Psoas muscle (tissue), 8 donors: ENCODE data around the gene GJC1. TPM values are rescaled to one million over a fixed set of nuclear protein-coding genes. Genes with fewer than 3 reads are reported as not detected.
A peak's percentile ranks its signal among the peaks of the same experiment; 100 is the strongest.

Source experiments
- ATAC-seq, 4 donors: fragments of 200-7000 bp; cut with Tn5 transposase; one replicate each; pipeline ENCODE4 v1.9.1; 2020; ENCODE audit warnings: moderate library complexity in 3 of 4, mild to moderate bottlenecking in 2 of 4
- DNase-seq, 2 donors: peaks; one replicate each; pipeline ENCODE4 v3.0.0-alpha.2; 2020
- H3K27ac ChIP-seq: fragments of 200-600 bp; one replicate; pipeline ENCODE4 v1.8.0; 2022
- H3K27me3 ChIP-seq, 3 donors: fragments of 200-600 bp in 1 of 3; one replicate each; pipeline versions ENCODE4 v1.6.1 to v1.8.0; 2013 to 2022; ENCODE audit warnings: low read length in 2 of 3, mild to moderate bottlenecking in 2 of 3, moderate library complexity in 1 of 3; ENCODE audit not compliant: insufficient read depth in 3 of 3
- H3K36me3 ChIP-seq, 2 donors: fragments of 200-600 bp in 1 of 2; one replicate each; pipeline versions ENCODE4 v1.6.1 to v1.8.0; 2013 to 2022; ENCODE audit warnings: low read depth in 1 of 2, mild to moderate bottlenecking in 1 of 2, moderate library complexity in 1 of 2; ENCODE audit not compliant: insufficient read depth in 1 of 2
- H3K4me1 ChIP-seq: fragments of 200-600 bp; one replicate; pipeline ENCODE4 v1.8.0; 2022
- H3K4me3 ChIP-seq: fragments of 200-600 bp; one replicate; pipeline ENCODE4 v1.8.0; 2022; ENCODE audit warnings: mild to moderate bottlenecking
- H3K9me3 ChIP-seq: fragments of 200-600 bp; one replicate; pipeline ENCODE4 v1.8.0; 2022
- CTCF ChIP-seq: fragments of 200-600 bp; IDR thresholded peaks from one replicate; pipeline ENCODE4 v1.8.0; 2022; ENCODE audit warnings: antibody characterized with exemption
- WGBS, 3 donors: extraction: QIAGEN DNeasy Blood & Tissue Kit; methylation state at CpG; one replicate each; pipeline versions ENCODE4 v1.1.6 to v1.1.7; 2013; 5-methylcytosine and 5-hydroxymethylcytosine counted together
- intact Hi-C, 2 donors: fragments of 100-400 bp; cut with DNase I; formaldehyde crosslinking; loops; one replicate each; pipeline versions ENCODE4 v1.11.0 to v1.14.2; 2022
- polyA plus RNA-seq, 3 donors: library from polyadenylated mRNA; stranded (reverse); fragments of 200-250 nt; gene quantifications; one replicate each; pipeline ENCODE4 v1.2.3, GENCODE V29; 2013
- total RNA-seq, 4 donors: library from RNA; stranded (reverse); fragmentation: NEBNext Ultra II Directional in 2 of 4; extraction: Animal tissue kit (Norgen Biotek cat#: 25700) in 2 of 4; gene quantifications; one replicate each; pipeline versions ENCODE4 v1.2.1 to v1.2.4, GENCODE V29; 2021 to 2023
- donor health status: healthy with polysubstance abuse.
- donor health status: DM: no; HTN: no; CAD: no; lungs with moderate emphysema.
- donor health status: Bipolar disorder and iron deficiency.
- donor health status: healthy.
- donor health status: DM: yes; HTN: yes; CAD: no.
- donor health status: DM: no; HTN: no; CAD: no.
- donor health status: DM: no; HTN: no; CAD: no.
- donor health status: DM: yes; HTN: yes; CAD: no.

GJC1 gene
- total and polyA plus RNA-seq, 7 donors, result 2.2 to 7.9 (median 4.7) TPM

DNA sequence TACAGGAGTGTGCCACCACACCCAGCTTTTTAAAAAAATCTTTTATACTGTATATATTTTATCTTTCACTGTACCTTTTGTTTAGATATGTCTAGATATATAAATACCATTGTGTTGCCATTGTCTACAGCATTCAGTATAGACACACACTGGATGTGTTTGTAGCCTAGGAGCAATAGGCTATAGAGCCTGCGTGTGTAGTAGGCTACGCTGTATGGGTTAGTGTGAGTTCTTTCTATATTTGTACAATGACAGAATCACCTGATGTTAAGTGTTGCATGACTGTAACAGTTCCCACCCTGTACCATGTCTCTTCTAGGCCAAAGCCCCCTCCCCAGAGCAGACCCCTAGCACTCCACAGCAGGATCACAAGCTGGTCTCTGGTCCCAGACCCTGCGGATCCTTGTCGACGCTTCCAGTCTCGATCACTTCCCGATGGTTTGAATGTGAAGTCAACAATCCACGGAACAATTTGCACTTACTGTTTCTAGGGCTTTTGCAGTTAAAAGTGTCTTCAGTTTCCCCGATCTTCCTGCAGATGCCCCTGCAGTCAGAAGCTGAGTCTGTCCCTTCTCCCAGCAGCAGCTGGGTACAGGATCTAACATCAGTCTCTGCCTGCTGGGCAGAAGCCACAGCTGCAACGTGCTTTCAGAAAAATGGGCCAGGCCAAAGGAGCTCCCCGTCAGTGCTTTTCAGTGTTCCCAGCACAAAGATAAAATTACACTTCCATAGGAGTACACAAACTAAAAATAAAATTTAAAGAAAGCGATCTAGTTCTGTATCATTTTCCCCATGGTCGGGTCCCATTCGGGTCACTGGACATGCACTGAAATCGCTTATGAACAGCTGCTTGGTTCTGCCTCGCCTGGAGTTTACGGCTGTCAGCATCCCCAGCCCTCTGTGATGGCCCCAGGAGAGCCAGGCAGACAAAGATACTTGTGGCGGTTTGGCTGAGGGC is 35.9 kb downstream of the GJC1 start:
- Histone ChIP-seq H3K9me3 (no peaks in the 10 kb centered on the region), H3K4me3 (no peak overlapping the region), H3K27ac (peak overlapping the region; percentile 65), H3K36me3 (no peaks in the 10 kb centered on the region), H3K27me3 (no peaks in the 10 kb centered on the region), H3K4me1 (peaks cover 10% of the 10 kb centered on the region)
- WGBS, 3 donors, result 24 to 33% (median 30%) methylated on average over 18 of the region's 18 CpGs
- intact Hi-C loops, result no loop called here
- no peak for TF ChIP-seq CTCF
- peak; percentile 38 to 60 (median 46) for ATAC-seq
- DNase-seq, result no peak

GRCh38 chr17:44792276-44792675 is 37.8 kb downstream of the GJC1 start:
- no peak for TF ChIP-seq CTCF
- DNase-seq, result no peak

GRCh38 chr17:44788139-44788538 is 41.9 kb downstream of the GJC1 start:
- H3K27me3 ChIP-seq, result no peaks in the 10 kb centered on the region
- 79 to 84% (median 79%) methylated on average over 7 of the region's 7 CpGs for WGBS, 3 donors
- H3K4me1 ChIP-seq, result peaks cover 9% of the 10 kb centered on the region
- no peak for DNase-seq
- no peak overlapping the region for H3K27ac ChIP-seq
- ATAC-seq, result no peak
- no peak for TF ChIP-seq CTCF
- H3K4me3 ChIP-seq, result no peak overlapping the region
- intact Hi-C loops, result no loop called here
- no peaks in the 10 kb centered on the region for H3K9me3 ChIP-seq
- no peaks in the 10 kb centered on the region for H3K36me3 ChIP-seq

More at GRCh38 chr17:44792276-44792675, 37.8 kb downstream of the GJC1 start:
- intact Hi-C loops, result no loop called here
- Histone ChIP-seq H3K27ac (no peak overlapping the region), H3K4me1 (peaks cover 11% of the 10 kb centered on the region), H3K4me3 (no peak overlapping the region), H3K9me3 (no peaks in the 10 kb centered on the region), H3K27me3 (no peaks in the 10 kb centered on the region), H3K36me3 (no peaks in the 10 kb centered on the region)
- WGBS, 3 donors, result 96 to 100% (median 96%) methylated on average over 1 of the region's 1 CpG
- no peak for ATAC-seq

- Histone ChIP-seq H3K4me1 (peaks cover 9% of the 10 kb centered on the region), H3K4me3 (no peak overlapping the region), H3K27ac (no peak overlapping the region), H3K36me3 (no peaks in the 10 kb centered on the region), H3K9me3 (no peaks in the 10 kb centered on the region), H3K27me3 (no peaks in the 10 kb centered on the region)
- intact Hi-C loops, result no loop called here
- 30 to 40% (median 31%) methylated on average over 15 of the region's 15 CpGs for WGBS, 3 donors
- no peak for DNase-seq
- TF ChIP-seq CTCF, result no peak
- ATAC-seq, result peak in 2 of 4 donors; percentile 41 to 48
Measured at GRCh38 chr17:44787271-44787940, 42.7 kb downstream of the GJC1 start.
